GM06990 (cell line): ENCODE measurements around the gene AGAP1.

Experiments used
- DNase-seq: peaks from one replicate; pipeline ENCODE4 v3.0.0-alpha.2; 2011; ENCODE audit not compliant: insufficient read length; ENCODE audit errors: extremely low read depth
- H3K27me3 ChIP-seq: replicated peaks from 2 replicates; pipeline ENCODE4 v1.6.0; 2011; ENCODE audit warnings: low read length; ENCODE audit not compliant: control insufficient read depth, insufficient read depth
- H3K36me3 ChIP-seq: 2 replicates; pipeline ENCODE4 v1.5.1; 2011; ENCODE audit warnings: low read length; ENCODE audit not compliant: control insufficient read depth, insufficient read depth
- H3K4me3 ChIP-seq: replicated peaks from 2 replicates; pipeline ENCODE4 v1.5.1; 2011; ENCODE audit warnings: low read depth, mild to moderate bottlenecking, control low read depth, low read length
- TF ChIP-seq, protein P1 (sequence below): IDR thresholded peaks from 2 replicates; pipeline ENCODE4 v1.5.1; 2011; ENCODE audit warnings: low read length, control low read depth, mild to moderate bottlenecking, inconsistent platforms; ENCODE audit not compliant: insufficient read depth, poor library complexity, severe bottlenecking

The AGAP1 gene

DNA sequence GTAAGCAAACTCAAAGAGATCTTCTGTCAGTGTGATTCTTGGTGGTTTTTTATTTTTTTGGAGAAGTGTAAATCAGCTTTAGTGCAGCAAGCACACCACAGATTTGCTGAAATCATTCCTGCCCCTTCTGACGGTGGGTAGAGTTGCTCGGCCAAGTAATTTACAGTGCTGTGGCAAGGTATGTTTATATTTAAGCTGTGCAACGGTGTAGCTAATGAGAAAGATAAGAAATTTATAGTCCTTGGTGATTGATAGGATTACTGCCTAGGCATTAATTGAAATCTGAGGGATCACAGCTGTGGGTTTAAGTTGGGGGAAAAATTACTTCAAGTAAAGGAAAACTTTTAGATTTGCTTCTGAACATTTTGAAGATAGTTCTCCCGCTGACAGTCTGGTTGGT is 286.6 kb downstream of the AGAP1 start:
- Histone ChIP-seq H3K27me3 (no peaks in the 10 kb centered on the region; the same call in 1 of the 2 replicates), H3K36me3 (no peaks in the 10 kb centered on the region), H3K4me3 (no peak overlapping the region)
- TF ChIP-seq, protein P1, sequence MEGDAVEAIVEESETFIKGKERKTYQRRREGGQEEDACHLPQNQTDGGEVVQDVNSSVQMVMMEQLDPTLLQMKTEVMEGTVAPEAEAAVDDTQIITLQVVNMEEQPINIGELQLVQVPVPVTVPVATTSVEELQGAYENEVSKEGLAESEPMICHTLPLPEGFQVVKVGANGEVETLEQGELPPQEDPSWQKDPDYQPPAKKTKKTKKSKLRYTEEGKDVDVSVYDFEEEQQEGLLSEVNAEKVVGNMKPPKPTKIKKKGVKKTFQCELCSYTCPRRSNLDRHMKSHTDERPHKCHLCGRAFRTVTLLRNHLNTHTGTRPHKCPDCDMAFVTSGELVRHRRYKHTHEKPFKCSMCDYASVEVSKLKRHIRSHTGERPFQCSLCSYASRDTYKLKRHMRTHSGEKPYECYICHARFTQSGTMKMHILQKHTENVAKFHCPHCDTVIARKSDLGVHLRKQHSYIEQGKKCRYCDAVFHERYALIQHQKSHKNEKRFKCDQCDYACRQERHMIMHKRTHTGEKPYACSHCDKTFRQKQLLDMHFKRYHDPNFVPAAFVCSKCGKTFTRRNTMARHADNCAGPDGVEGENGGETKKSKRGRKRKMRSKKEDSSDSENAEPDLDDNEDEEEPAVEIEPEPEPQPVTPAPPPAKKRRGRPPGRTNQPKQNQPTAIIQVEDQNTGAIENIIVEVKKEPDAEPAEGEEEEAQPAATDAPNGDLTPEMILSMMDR, result no peak
- DNase-seq, result no peak

DNA sequence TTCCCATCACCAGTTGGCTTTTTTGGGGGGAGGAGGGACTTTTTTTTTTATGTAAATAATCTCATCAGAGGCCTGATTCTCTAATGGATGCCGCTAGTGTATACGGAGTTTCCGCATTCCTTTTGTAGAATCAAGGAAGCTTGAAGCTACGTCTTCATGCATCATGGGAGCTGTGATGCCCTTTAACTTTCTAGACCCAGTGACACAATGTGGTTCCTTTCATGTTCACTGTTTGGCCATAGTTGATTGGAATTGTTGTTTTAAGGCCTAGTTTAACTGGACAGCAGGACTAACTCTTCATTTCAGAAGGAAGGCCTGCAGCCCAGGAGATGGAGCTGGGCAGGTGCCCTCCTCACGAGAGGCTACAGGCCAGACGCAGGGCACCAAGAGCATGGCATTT is 287.9 kb downstream of the AGAP1 start:
- H3K27me3 ChIP-seq, result no peaks in the 10 kb centered on the region
- no peak for DNase-seq
- H3K4me3 ChIP-seq, result no peak overlapping the region
- no peaks in the 10 kb centered on the region for H3K36me3 ChIP-seq
- TF ChIP-seq, protein P1, result no peak

DNA sequence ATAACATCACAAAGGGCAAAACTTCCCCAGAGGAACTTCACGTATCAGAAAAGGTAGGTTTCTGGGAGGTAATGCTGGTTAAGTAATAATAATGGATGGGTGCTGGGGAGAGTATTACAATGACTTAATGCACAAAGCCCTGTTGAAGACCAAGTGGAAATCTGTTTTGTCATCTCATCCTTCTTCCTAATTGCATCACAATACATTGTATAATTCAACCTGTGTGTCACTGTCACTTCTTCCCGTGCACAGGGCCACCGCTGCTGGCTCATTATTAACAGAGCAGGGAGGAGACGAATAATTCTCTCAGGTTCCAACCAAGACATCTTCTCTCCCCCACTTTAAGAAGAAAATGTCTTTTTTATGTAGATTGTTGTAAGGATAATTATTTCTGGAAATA is 290.9 kb downstream of the AGAP1 start:
- H3K27me3 ChIP-seq, result peaks cover 2% of the 10 kb centered on the region; the same call in 1 of the 2 replicates
- TF ChIP-seq, protein P1, result no peak
- no peaks in the 10 kb centered on the region for H3K36me3 ChIP-seq
- DNase-seq, result no peak
- H3K4me3 ChIP-seq, result no peak overlapping the region

DNA sequence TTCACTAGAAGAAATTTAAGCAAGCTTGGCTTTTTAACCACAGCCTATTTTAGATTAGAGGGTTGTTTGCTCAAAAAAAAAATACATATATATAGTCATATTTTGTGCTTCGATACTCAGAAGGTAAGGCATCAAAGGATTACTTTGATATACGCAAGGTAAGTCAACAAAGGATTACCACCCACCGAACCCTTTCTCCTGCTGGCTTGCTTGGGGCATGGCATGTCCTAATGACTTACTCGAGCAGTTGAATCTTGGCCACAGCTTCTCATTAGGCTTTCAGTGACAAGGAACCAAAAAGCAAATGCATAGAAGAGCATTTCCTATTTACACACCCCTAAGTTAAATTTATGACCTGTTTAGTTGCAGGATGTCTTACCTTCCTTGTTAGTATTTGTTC is 295.7 kb downstream of the AGAP1 start:
- no peak for DNase-seq
- TF ChIP-seq, protein P1, result no peak
- H3K4me3 ChIP-seq, result no peak overlapping the region
- H3K36me3 ChIP-seq, result no peaks in the 10 kb centered on the region
- H3K27me3 ChIP-seq, result peaks cover 2% of the 10 kb centered on the region; the same call in 1 of the 2 replicates

DNA sequence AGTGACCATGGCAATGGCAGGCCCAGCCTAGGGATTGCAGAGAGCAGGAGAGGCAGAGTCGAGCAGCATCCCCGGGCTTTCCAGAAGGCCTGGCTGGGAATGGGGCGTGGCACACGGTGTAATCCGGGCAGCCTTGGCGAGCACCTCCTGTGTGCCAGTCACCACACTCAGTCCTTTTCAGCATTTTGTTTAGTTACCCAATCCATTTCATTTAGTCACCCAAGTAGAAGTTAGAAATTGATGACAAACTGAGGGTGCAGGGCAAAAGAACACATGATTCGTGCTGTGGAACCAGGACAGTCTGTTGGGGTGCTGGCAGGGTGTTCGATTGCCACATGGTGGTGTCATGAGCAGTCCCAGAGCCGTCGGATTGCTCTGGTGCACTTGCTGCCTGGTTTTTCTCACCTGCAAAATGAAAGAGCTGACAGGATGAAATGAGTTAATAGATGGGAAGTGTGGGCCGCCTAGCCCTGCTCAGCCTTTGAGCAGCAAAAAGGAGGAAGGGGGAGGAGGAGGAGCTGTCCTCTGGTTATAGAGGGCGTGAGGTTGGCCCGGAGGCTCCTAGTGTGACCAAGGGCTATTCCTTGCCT is 299.4 kb downstream of the AGAP1 start:
- no peak for DNase-seq
- TF ChIP-seq, protein P1, result peak; percentile 65
- no peaks in the 10 kb centered on the region for H3K27me3 ChIP-seq
- no peak overlapping the region for H3K4me3 ChIP-seq
- no peaks in the 10 kb centered on the region for H3K36me3 ChIP-seq

DNA sequence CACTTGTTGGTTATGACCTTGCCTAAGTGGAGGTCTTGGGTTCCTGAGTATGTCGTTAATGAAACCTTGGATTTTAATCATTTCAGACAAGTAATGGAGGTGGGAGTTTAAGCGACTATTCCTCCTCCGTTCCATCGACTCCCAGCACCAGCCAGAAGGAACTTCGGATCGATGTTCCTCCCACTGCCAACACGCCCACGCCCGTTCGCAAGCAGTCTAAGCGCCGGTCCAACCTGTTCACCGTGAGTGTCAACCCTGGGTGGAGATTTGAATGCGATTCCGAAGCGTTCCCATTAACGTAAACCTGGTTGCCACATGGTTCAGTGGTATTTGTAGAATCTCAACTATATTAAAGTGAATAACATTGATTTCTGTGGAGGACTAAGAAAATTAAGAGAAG is 305.4 kb downstream of the AGAP1 start:
- H3K27me3 ChIP-seq, result no peaks in the 10 kb centered on the region
- TF ChIP-seq, protein P1, result no peak
- no peaks in the 10 kb centered on the region for H3K36me3 ChIP-seq
- no peak for DNase-seq
- H3K4me3 ChIP-seq, result no peak overlapping the region
